Muscle layer of colon (tissue), 2 donors: Measurements from ENCODE around the gene RRBP1.

Experiments used
- H3K27ac ChIP-seq: one replicate; pipeline ENCODE4 v1.7.0; 2013; ENCODE audit warnings: low read depth, mild to moderate bottlenecking, low read length, moderate library complexity
- H3K27me3 ChIP-seq, 2 donors: one replicate each; pipeline ENCODE4 v1.7.0; 2013; ENCODE audit warnings: low read length in 2 of 2, mild to moderate bottlenecking in 2 of 2; ENCODE audit not compliant: insufficient read depth in 2 of 2, control insufficient read depth in 1 of 2
- H3K36me3 ChIP-seq: one replicate; pipeline ENCODE4 v1.7.0; 2013; ENCODE audit warnings: mild to moderate bottlenecking, low read length; ENCODE audit not compliant: insufficient read depth
- H3K4me1 ChIP-seq: one replicate; pipeline ENCODE4 v1.7.0; 2013; ENCODE audit warnings: mild to moderate bottlenecking, low read length; ENCODE audit not compliant: insufficient read depth
- H3K4me3 ChIP-seq, 2 donors: one replicate each; pipeline ENCODE4 v1.7.0; 2013; ENCODE audit warnings: low read length in 2 of 2, low read depth in 1 of 2, mild to moderate bottlenecking in 1 of 2, moderate library complexity in 1 of 2
- H3K9ac ChIP-seq: one replicate; pipeline ENCODE4 v1.7.0; 2013; ENCODE audit warnings: low read length
- H3K9me3 ChIP-seq: one replicate; pipeline ENCODE4 v1.7.0; 2013; ENCODE audit warnings: mild to moderate bottlenecking, low read length
- donor health status: abdominal sarcoma.
- donor health status: Adenocarcinoma of cecum.

Gene RRBP1

DNA sequence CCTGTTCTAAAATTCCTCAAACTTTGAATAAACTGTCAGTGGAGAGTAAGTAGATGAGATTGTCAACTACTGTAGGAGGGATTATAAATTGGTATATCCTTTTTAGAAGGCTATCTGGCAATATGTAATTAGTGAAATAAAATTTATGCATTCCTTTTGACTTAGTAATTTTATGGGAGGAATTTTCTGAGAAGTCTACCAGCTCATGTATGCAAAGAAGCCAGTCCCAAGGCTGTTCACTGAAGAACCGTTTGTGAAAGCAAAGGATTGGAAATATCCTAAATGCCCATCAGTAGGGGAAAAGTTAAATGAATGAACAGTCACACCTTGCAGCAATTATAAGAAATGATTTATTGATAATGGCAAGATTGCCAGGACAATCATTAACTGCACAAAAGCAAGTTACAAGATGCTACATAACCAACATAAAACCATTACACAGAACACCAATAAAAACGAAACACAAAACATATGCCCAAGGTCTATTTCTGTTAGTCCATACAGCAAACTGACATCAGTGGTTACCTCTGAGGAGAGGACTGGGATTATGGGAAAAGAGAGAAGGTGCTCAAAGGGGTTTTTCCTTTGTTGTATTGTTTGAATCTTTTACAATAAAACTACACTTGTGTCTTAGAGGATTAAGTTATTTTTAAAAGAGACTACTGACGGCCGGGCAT is 116.7 kb downstream of the RRBP1 start:
- Histone ChIP-seq H3K27ac (peak overlapping the region; percentile 19), H3K4me1 (peaks cover 37% of the 10 kb centered on the region), H3K27me3 (no peaks in the 10 kb centered on the region), H3K36me3 (no peaks in the 10 kb centered on the region), H3K9me3 (no peaks in the 10 kb centered on the region), H3K4me3 (no peak overlapping the region), H3K9ac (no peak overlapping the region)
